Endothelial cell (in vitro differentiated cells): ENCODE results near the gene LDHA. TPM values are rescaled to one million over a fixed set of nuclear protein-coding genes. Genes with fewer than 3 reads are reported as not detected.
"Not testable (repeated sequence)": the region's sequence is repeated elsewhere in the genome, so short reads cannot be mapped to it uniquely, and the experiment has no call there.

Source experiments
- DNase-seq: peaks from one replicate; pipeline ENCODE4 v3.0.0; 2021; ENCODE audit warnings: low spot score
- H3K27ac Mint-ChIP-seq: one replicate; pipeline ENCODE4 v1.8.0; 2021; ENCODE audit warnings: mixed read lengths, inconsistent platforms; ENCODE audit not compliant: unreplicated experiment
- H3K27me3 Mint-ChIP-seq: one replicate; pipeline ENCODE4 v1.8.0; 2021; ENCODE audit warnings: mild to moderate bottlenecking, moderate library complexity, mixed read lengths, inconsistent platforms; ENCODE audit not compliant: unreplicated experiment
- H3K36me3 Mint-ChIP-seq: one replicate; pipeline ENCODE4 v1.8.0; 2021; ENCODE audit warnings: mild to moderate bottlenecking, low read depth, mixed read lengths, inconsistent platforms; ENCODE audit not compliant: unreplicated experiment
- H3K4me1 Mint-ChIP-seq: one replicate; pipeline ENCODE4 v1.8.0; 2021; ENCODE audit warnings: mild to moderate bottlenecking, mixed read lengths, inconsistent platforms; ENCODE audit not compliant: unreplicated experiment
- H3K4me3 Mint-ChIP-seq: one replicate; pipeline ENCODE4 v1.8.0; 2021; ENCODE audit warnings: mild to moderate bottlenecking, mixed read lengths, inconsistent platforms; ENCODE audit not compliant: unreplicated experiment
- H3K9me3 Mint-ChIP-seq: one replicate; pipeline ENCODE4 v1.8.0; 2021; ENCODE audit warnings: mixed read lengths, inconsistent platforms; ENCODE audit not compliant: unreplicated experiment
- total RNA-seq: library from RNA; stranded (reverse); fragmentation: NEBNext Ultra II Directional; extraction: Animal tissue kit (Norgen Biotek cat#: 25700); gene quantifications from one replicate; pipeline ENCODE4 v1.2.1, GENCODE V29; 2021; ENCODE audit not compliant: unreplicated experiment
- TF ChIP-seq, protein P1 (sequence below): fragments of 200-600 bp; sonication (generic); IDR thresholded peaks from one replicate; pipeline ENCODE4 v1.5.0; 2021; ENCODE audit warnings: antibody characterized with exemption; ENCODE audit not compliant: unreplicated experiment

LDHA gene
- total RNA-seq, 1 donor from 2014 or later = 74.0 TPM

DNA sequence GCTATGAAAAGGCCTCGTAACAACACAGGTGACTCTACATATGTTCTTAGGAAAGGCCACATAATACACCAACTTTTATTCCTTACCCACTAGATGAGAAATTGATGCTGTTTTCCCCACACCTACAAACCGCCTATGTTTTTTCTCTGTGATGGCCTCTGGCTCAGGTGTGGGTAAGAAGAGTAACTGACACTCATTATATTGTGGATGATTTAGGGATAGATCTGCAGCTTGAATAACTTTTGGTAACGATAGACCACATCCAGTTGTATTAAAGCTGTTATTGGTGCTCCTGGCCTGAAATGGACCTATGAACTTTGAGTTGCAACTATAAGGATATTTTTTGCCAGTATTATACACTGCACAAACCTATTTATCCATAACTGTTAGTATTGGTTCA, 3.6 kb downstream of the LDHA start:
- Mint-ChIP-seq H3K4me1 (peaks cover 6% of the 10 kb centered on the region), H3K36me3 (peaks cover 11% of the 10 kb centered on the region), H3K27ac (no peak overlapping the region), H3K9me3 (no peaks in the 10 kb centered on the region), H3K27me3 (peaks cover 7% of the 10 kb centered on the region), H3K4me3 (no peak overlapping the region)
- TF ChIP-seq, protein P1, sequence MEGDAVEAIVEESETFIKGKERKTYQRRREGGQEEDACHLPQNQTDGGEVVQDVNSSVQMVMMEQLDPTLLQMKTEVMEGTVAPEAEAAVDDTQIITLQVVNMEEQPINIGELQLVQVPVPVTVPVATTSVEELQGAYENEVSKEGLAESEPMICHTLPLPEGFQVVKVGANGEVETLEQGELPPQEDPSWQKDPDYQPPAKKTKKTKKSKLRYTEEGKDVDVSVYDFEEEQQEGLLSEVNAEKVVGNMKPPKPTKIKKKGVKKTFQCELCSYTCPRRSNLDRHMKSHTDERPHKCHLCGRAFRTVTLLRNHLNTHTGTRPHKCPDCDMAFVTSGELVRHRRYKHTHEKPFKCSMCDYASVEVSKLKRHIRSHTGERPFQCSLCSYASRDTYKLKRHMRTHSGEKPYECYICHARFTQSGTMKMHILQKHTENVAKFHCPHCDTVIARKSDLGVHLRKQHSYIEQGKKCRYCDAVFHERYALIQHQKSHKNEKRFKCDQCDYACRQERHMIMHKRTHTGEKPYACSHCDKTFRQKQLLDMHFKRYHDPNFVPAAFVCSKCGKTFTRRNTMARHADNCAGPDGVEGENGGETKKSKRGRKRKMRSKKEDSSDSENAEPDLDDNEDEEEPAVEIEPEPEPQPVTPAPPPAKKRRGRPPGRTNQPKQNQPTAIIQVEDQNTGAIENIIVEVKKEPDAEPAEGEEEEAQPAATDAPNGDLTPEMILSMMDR = no peak
- no peak for DNase-seq

DNA sequence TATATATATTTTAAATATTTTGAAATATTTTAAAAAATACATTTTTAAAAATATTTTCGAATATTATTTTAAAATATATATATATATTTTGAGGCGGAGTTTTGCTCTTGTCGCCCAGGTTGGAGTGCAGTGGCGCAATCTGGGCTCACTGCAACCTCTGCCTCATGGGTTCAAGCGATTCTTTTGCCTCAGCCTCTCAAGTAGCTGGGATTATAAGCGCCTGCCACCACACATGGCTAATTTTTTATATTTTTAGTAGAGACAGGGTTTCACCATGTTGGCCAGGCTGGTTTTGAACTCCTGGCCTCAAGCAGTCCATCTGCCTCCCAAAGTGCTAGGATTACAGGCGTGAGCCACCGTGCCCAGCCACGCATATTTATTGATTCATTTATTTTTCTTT, 6.7 kb downstream of the LDHA start:
- not testable (repeated sequence) for H3K4me3 Mint-ChIP-seq

DNA sequence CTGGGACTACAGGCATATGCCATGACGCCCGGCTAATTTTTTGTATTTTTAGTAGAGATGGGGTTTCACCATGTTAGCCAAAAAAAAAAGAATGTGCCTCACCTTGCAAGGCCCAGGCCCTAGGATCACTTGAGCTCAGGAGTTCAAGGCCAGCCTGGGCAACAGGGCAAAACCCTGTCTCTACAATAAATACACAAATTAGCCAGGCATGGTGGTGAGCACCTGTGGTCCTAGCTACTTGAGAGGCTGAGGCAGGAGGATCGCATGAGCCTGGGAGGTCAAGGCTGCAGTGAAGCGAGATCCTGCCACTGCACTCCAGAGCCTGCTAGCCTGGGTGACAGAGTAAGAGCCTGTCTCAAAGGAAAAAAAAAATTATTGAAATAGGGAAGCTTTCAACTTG, 9.7 kb downstream of the LDHA start:
- H3K27me3 Mint-ChIP-seq = no peaks in the 10 kb centered on the region
- no peak for DNase-seq
- TF ChIP-seq, protein P1 = no peak
- H3K4me3 Mint-ChIP-seq = no peak overlapping the region
- H3K27ac Mint-ChIP-seq = no peak overlapping the region
- peaks cover 10% of the 10 kb centered on the region for H3K36me3 Mint-ChIP-seq
- no peaks in the 10 kb centered on the region for H3K9me3 Mint-ChIP-seq
- no peaks in the 10 kb centered on the region for H3K4me1 Mint-ChIP-seq

More for the DNA sequence above, 6.7 kb downstream of the LDHA start:
- H3K27ac Mint-ChIP-seq, H3K4me1 Mint-ChIP-seq, H3K27me3 Mint-ChIP-seq, DNase-seq, H3K9me3 Mint-ChIP-seq: not testable (repeated sequence)
- H3K36me3 Mint-ChIP-seq = peaks cover 11% of the 10 kb centered on the region

DNA sequence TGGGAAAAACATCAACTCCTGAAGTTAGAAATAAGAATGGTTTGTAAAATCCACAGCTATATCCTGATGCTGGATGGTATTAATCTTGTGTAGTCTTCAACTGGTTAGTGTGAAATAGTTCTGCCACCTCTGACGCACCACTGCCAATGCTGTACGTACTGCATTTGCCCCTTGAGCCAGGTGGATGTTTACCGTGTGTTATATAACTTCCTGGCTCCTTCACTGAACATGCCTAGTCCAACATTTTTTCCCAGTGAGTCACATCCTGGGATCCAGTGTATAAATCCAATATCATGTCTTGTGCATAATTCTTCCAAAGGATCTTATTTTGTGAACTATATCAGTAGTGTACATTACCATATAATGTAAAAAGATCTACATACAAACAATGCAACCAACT, 13.0 kb downstream of the LDHA start:
- not testable (repeated sequence) for H3K27ac Mint-ChIP-seq, H3K36me3 Mint-ChIP-seq, H3K4me3 Mint-ChIP-seq, DNase-seq, H3K4me1 Mint-ChIP-seq, H3K9me3 Mint-ChIP-seq, H3K27me3 Mint-ChIP-seq

DNA sequence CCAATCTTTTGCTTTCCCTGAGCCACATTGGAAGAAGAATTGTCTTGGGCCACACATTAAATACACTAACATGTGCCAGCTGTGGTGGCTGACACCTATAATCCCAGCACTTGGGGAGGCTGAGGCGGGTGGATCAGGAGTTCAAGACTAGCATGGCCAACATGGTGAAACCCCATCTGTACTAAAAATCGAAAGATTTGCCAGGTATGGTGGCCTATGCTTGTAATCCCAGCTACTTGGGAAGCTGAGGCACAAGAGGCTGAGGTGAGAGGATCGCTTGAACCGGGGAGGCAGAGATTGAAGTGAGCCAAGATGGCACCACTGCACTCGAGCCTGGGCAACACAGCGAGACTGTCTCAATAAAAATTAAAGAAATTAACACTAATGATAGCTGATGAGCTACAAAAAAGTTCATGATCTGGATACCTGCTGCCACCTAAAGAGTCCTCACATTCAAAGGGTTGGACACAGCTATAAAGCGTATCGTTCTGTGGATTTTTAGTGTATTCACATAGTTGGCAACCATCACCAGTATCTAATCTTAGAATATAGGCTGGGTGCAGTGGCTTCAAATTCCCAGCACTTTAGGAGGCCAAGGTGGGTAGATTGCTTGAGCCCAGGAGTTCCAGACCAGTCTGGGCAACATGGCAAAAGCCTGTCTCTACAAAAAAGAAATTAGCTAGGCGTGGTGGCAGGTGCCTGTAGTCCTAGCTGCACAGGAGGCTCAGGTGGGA, 14.4 kb downstream of the LDHA start:
- Mint-ChIP-seq H3K27me3 (peaks cover 2% of the 10 kb centered on the region), H3K27ac (no peak overlapping the region), H3K9me3 (no peaks in the 10 kb centered on the region), H3K4me3 (no peak overlapping the region), H3K36me3 (peaks cover 6% of the 10 kb centered on the region), H3K4me1 (no peaks in the 10 kb centered on the region)
- TF ChIP-seq, protein P1 = no peak
- DNase-seq = no peak

DNA sequence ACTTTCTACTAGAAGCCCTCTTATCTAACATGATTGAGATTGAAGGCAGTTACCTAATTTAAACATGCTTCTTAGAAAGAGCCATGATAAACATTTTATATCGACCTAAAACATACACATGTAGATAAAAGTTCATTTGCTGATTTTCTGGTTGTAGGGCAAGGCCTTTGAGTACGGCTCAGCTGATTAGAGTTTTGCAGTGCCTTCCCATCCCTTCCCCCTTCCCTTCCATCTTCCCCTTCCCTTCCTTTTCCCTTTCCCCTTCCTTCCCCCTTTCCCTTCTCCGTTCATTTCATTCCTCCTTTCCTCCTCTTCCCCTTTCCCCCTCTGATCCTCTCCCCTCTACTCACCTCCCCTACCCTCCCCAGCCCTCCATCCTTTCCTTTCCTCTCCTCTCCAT, 22.1 kb downstream of the LDHA start:
- H3K27ac Mint-ChIP-seq = no peak overlapping the region

More for the DNA sequence above, 22.1 kb downstream of the LDHA start:
- H3K9me3 Mint-ChIP-seq = no peaks in the 10 kb centered on the region
- peaks cover 3% of the 10 kb centered on the region for H3K4me1 Mint-ChIP-seq
- DNase-seq = no peak
- H3K36me3 Mint-ChIP-seq = no peaks in the 10 kb centered on the region
- TF ChIP-seq, protein P1 = no peak
- H3K4me3 Mint-ChIP-seq = no peak overlapping the region
- H3K27me3 Mint-ChIP-seq = no peaks in the 10 kb centered on the region
